IPS DF 19.7 (cell line): Measurements from ENCODE around the gene GPR148.

Experiments
- DNase-seq: peaks from one replicate; pipeline ENCODE4 v3.0.0-alpha.2; 2013; ENCODE audit warnings: low read depth, low spot score

GPR148 gene

GRCh38 chr2:130769343-130769907, 40.6 kb downstream of the GPR148 start:
- DNase-seq = no peak

- no peak for DNase-seq
These were observed 47.7 kb downstream of the GPR148 start for GRCh38 chr2:130776550-130776949.

GRCh38 chr2:130778781-130779180, 49.9 kb downstream of the GPR148 start:
- DNase-seq = no peak
